ENCODE results near the gene COG5.

- TF ChIP-seq CTCF (IDR thresholded peaks at IDR 0.05; ENCODE audit: poor library complexity) (no peak), EZH2 (IDR thresholded peaks at IDR 0.05; ENCODE audit: borderline replicate concordance) (no peak)
Observed at GRCh38 chr7:107563775-107564552, at the start of gene COG5, which contains the start of gene DUS4L.
